Caco-2 (cell line): ENCODE data around the gene MYO15A. TPM values are rescaled to one million over a fixed set of nuclear protein-coding genes. Genes with fewer than 3 reads are reported as not detected.

Experiments
- BruUV-seq: library from RNA; stranded (reverse); fragments of 400-500 nt; replicated peaks from 2 replicates; lab custom pipeline; 2021; lab: Mats Ljungman, UMichigan
- CTCF ChIA-PET: fragments of 300-600 bp; sonication (Branson Sonifier 250); formaldehyde crosslinking; loops from one replicate; lab custom pipeline; 2022; ENCODE audit warnings: antibody characterized with exemption; lab: Charles Lee
- POLR2A ChIA-PET: fragments of 300-600 bp; sonication (Branson Sonifier 250); formaldehyde crosslinking; loops from one replicate; lab custom pipeline; 2022; ENCODE audit warnings: antibody characterized with exemption; lab: Charles Lee
- DNase-seq, 2 experiments: peaks; one replicate each; pipeline versions ENCODE4 v3.0.0 to v3.0.0-alpha.2; 2020 to 2022
- H3K27me3 ChIP-seq: replicated peaks from 2 replicates; pipeline ENCODE4 v1.6.0; 2011; ENCODE audit warnings: low read length; ENCODE audit not compliant: control insufficient read depth, insufficient read depth
- H3K36me3 ChIP-seq: 2 replicates; pipeline ENCODE4 v1.5.1; 2011; ENCODE audit warnings: low read length; ENCODE audit not compliant: control insufficient read depth, insufficient read depth
- H3K4me1 ChIP-seq: fragments of 250-450 bp; sonication (Bioruptor Pico); 2 replicates; pipeline ENCODE4 v1.5.1; 2020; ENCODE audit warnings: mild to moderate bottlenecking
- H3K4me3 ChIP-seq: 2 replicates; pipeline ENCODE4 v1.5.1; 2011; ENCODE audit warnings: low read depth, mild to moderate bottlenecking, control low read depth, low read length
- H3K9me3 ChIP-seq: fragments of 250-450 bp; sonication (Bioruptor Pico); 2 replicates; pipeline ENCODE4 v1.5.1; 2020; ENCODE audit warnings: mild to moderate bottlenecking, moderate library complexity
- H3K27ac Mint-ChIP-seq: one replicate; pipeline ENCODE4 v1.8.0; 2022; ENCODE audit warnings: mixed read lengths; ENCODE audit not compliant: unreplicated experiment
- H3K27me3 Mint-ChIP-seq: one replicate; pipeline ENCODE4 v1.8.0; 2022; ENCODE audit warnings: mixed read lengths; ENCODE audit not compliant: insufficient read depth, unreplicated experiment
- H3K36me3 Mint-ChIP-seq: one replicate; pipeline ENCODE4 v1.8.0; 2022; ENCODE audit warnings: mild to moderate bottlenecking, mixed read lengths; ENCODE audit not compliant: insufficient read depth, unreplicated experiment
- H3K4me1 Mint-ChIP-seq: one replicate; pipeline ENCODE4 v1.8.0; 2022; ENCODE audit warnings: low read depth, mixed read lengths; ENCODE audit not compliant: unreplicated experiment
- H3K4me3 Mint-ChIP-seq: one replicate; pipeline ENCODE4 v1.8.0; 2022; ENCODE audit warnings: mild to moderate bottlenecking, moderate library complexity, mixed read lengths; ENCODE audit not compliant: unreplicated experiment
- H3K9me3 Mint-ChIP-seq: one replicate; pipeline ENCODE4 v1.8.0; 2022; ENCODE audit warnings: mixed read lengths; ENCODE audit not compliant: unreplicated experiment
- CTCF ChIP-seq, 2 experiments: fragments of 200-600 bp in 1 of 2; IDR thresholded peaks; 1 replicate in 1 of 2; 2 replicates in 1 of 2; pipeline versions ENCODE4 v1.5.1 to v1.8.0; 2011 to 2022; ENCODE audit warnings: antibody characterized with exemption in 1 of 2, control low read depth in 1 of 2, inconsistent platforms in 1 of 2, low read depth in 1 of 2, low read length in 1 of 2, mild to moderate bottlenecking in 1 of 2, moderate library complexity in 1 of 2; ENCODE audit not compliant: insufficient read depth in 1 of 2, severe bottlenecking in 1 of 2, unreplicated experiment in 1 of 2
- intact Hi-C: fragments of 100-400 bp; cut with micrococcal nuclease; formaldehyde crosslinking; loops from one replicate; pipeline ENCODE4 v1.10.0; 2022; ENCODE audit not compliant: unreplicated experiment
- total RNA-seq: library from RNA; stranded (reverse); gene quantifications from 2 replicates; pipeline ENCODE4 v1.2.3, GENCODE V29; 2022

The MYO15A gene
- total RNA-seq, 1 experiment from 2014 or later, result not detected

GRCh38 chr17:18105027-18105426 is 3.5 kb upstream of the MYO15A start:
- ChIA-PET POLR2A (no interaction called here), CTCF (no interaction called here)
- no peak for TF ChIP-seq CTCF (IDR thresholded peaks at IDR 0.05; ENCODE audit: insufficient read depth in 1 of 2, low read depth in 1 of 2, low read length in 1 of 2, severe bottlenecking in 1 of 2, unreplicated experiment in 1 of 2)
- Mint-ChIP-seq H3K27ac (no peak overlapping the region), H3K36me3 (peaks cover 23% of the 10 kb centered on the region), H3K9me3 (no peaks in the 10 kb centered on the region), H3K27me3 (no peaks in the 10 kb centered on the region), H3K4me1 (no peaks in the 10 kb centered on the region), H3K4me3 (no peak overlapping the region)
- Histone ChIP-seq H3K36me3 (no peaks in the 10 kb centered on the region; the same call in 1 of the 2 replicates), H3K9me3 (no peaks in the 10 kb centered on the region), H3K4me3 (no peak overlapping the region), H3K4me1 (no peaks in the 10 kb centered on the region), H3K27me3 (no peaks in the 10 kb centered on the region)
- no TSS peak for BruUV-seq
- no peak for DNase-seq
- intact Hi-C loops, result no loop called here

GRCh38 chr17:18105595-18105994 is 3.0 kb upstream of the MYO15A start:
- CTCF ChIA-PET, result no interaction called here
- H3K4me3 ChIP-seq, result no peak overlapping the region
- no peaks in the 10 kb centered on the region for H3K27me3 Mint-ChIP-seq
- peaks cover 29% of the 10 kb centered on the region for H3K36me3 Mint-ChIP-seq
- POLR2A ChIA-PET, result no interaction called here
- no peak for TF ChIP-seq CTCF (IDR thresholded peaks at IDR 0.05; ENCODE audit: insufficient read depth in 1 of 2, low read depth in 1 of 2, low read length in 1 of 2, severe bottlenecking in 1 of 2, unreplicated experiment in 1 of 2)
- H3K4me3 Mint-ChIP-seq, result no peak overlapping the region
- no peaks in the 10 kb centered on the region for H3K4me1 Mint-ChIP-seq
- no peaks in the 10 kb centered on the region for H3K27me3 ChIP-seq
- no peaks in the 10 kb centered on the region for H3K9me3 Mint-ChIP-seq
- no peaks in the 10 kb centered on the region for H3K9me3 ChIP-seq
- intact Hi-C loops, result no loop called here
- no peak for DNase-seq
- no peaks in the 10 kb centered on the region for H3K4me1 ChIP-seq
- no TSS peak for BruUV-seq
- no peaks in the 10 kb centered on the region; the same call in 1 of the 2 replicates for H3K36me3 ChIP-seq
- no peak overlapping the region for H3K27ac Mint-ChIP-seq

- no peak for DNase-seq
- Histone ChIP-seq H3K27me3 (no peaks in the 10 kb centered on the region), H3K9me3 (no peaks in the 10 kb centered on the region), H3K36me3 (no peaks in the 10 kb centered on the region; the same call in 1 of the 2 replicates), H3K4me1 (no peaks in the 10 kb centered on the region), H3K4me3 (no peak overlapping the region)
- no peak overlapping the region for H3K27ac Mint-ChIP-seq
- ChIA-PET POLR2A (no interaction called here), CTCF (interaction anchor here (0.6 kb wide), 1 partner anchor 143 kb away, joined by 4 read pairs; no protein-coding TSS in a partner anchor)
- intact Hi-C loops, result no loop called here
- H3K4me1 Mint-ChIP-seq, result no peaks in the 10 kb centered on the region
- BruUV-seq, result no TSS peak
- TF ChIP-seq CTCF (IDR thresholded peaks at IDR 0.05; ENCODE audit: insufficient read depth in 1 of 2, low read depth in 1 of 2, low read length in 1 of 2, severe bottlenecking in 1 of 2, unreplicated experiment in 1 of 2), result no peak
- H3K27me3 Mint-ChIP-seq, result no peaks in the 10 kb centered on the region
- H3K4me3 Mint-ChIP-seq, result no peak overlapping the region
- H3K9me3 Mint-ChIP-seq, result no peaks in the 10 kb centered on the region
- H3K36me3 Mint-ChIP-seq, result peaks cover 29% of the 10 kb centered on the region
These were observed 2.3 kb upstream of the MYO15A start for GRCh38 chr17:18106211-18106610.
